K562 (cell line): ENCODE data around the gene CDC5L. TPM values are rescaled to one million over a fixed set of nuclear protein-coding genes. Genes with fewer than 3 reads are reported as not detected.
"Not testable (repeated sequence)": the region's sequence is repeated elsewhere in the genome, so short reads cannot be mapped to it uniquely, and the experiment has no call there.

ENCODE experiments used
- ATAC-seq: fragments of 200-7000 bp; cut with Tn5 transposase; 3 replicates; pipeline ENCODE4 v1.9.1; 2020; ENCODE audit warnings: moderate library complexity
- BruUV-seq: library from RNA; stranded (reverse); fragments of 400-500 nt; replicated peaks from 2 replicates; lab custom pipeline; 2021; lab: Mats Ljungman, UMichigan
- CTCF ChIA-PET: fragments of 300-600 bp; formaldehyde crosslinking; extraction: SDS; loops from one replicate; lab custom pipeline; 2021; ENCODE audit warnings: low intra/inter-chr PET ratio; lab: Yijun Ruan, JAX
- POLR2A ChIA-PET: fragments of 300-600, 350-650 bp; sonication (Branson Sonifier 250); formaldehyde crosslinking; extraction: SDS; loops from one replicate; lab custom pipeline; 2021; ENCODE audit warnings: antibody characterized with exemption, inconsistent platforms; lab: Yijun Ruan, JAX
- DNase-seq, 4 experiments: peaks; one replicate each; pipeline versions ENCODE4 v3.0.0 to v3.0.0-alpha.2; 2011 to 2018; ENCODE audit warnings: low spot score in 3 of 4, mixed read lengths in 3 of 4; ENCODE audit errors: extremely low read depth in 1 of 4
- FAIRE-seq: peaks from 2 replicates; lab custom pipeline; 2011; peaks lifted over from hg19 to GRCh38; lab: Jason Lieb, UNC
- H2AFZ ChIP-seq: 2 replicates; pipeline ENCODE4 v1.6.0; 2011; ENCODE audit warnings: low read depth, low read length, control low read depth, inconsistent platforms
- H3K27ac ChIP-seq: fragments of 200-600 bp; 3 replicates; pipeline ENCODE4 v1.8.0; 2011; ENCODE audit warnings: low read depth, mild to moderate bottlenecking, control low read depth, inconsistent platforms, low read length, moderate library complexity, mixed read lengths; ENCODE audit errors: extremely low read depth
- H3K27me3 ChIP-seq, 2 experiments: fragments of 300-600 bp in 1 of 2; 2 replicates in 1 of 2; 3 replicates in 1 of 2; pipeline versions ENCODE4 v1.6.0 to v1.8.0; 2011; ENCODE audit warnings: inconsistent platforms in 2 of 2, low read length in 2 of 2, mild to moderate bottlenecking in 1 of 2, mixed read lengths in 1 of 2, moderate library complexity in 1 of 2; ENCODE audit not compliant: control insufficient read depth in 2 of 2, insufficient read depth in 2 of 2
- H3K36me3 ChIP-seq: fragments of 300-600 bp; 3 replicates; pipeline ENCODE4 v1.8.0; 2011; ENCODE audit warnings: mild to moderate bottlenecking, low read length, inconsistent platforms; ENCODE audit not compliant: control insufficient read depth, insufficient read depth
- H3K4me1 ChIP-seq, 2 experiments: fragments of 200-600 bp in 1 of 2; replicated peaks in 1 of 2; 2 replicates in 1 of 2; 3 replicates in 1 of 2; pipeline versions ENCODE4 v1.5.1 to v1.8.0; 2011; ENCODE audit warnings: inconsistent platforms in 2 of 2, low read length in 2 of 2, mild to moderate bottlenecking in 1 of 2, mixed read lengths in 1 of 2, moderate library complexity in 1 of 2; ENCODE audit not compliant: control insufficient read depth in 2 of 2, insufficient read depth in 2 of 2
- H3K4me2 ChIP-seq: 2 replicates; pipeline ENCODE4 v1.6.1; 2011; ENCODE audit warnings: low read length, control low read depth, inconsistent platforms, mixed read lengths; ENCODE audit not compliant: insufficient read depth
- H3K4me3 ChIP-seq: fragments of 200-600 bp; sonication (generic), shearing (Covaris generic); 2 replicates; pipeline ENCODE4 v1.5.1; 2016; ENCODE audit warnings: control low read depth, inconsistent platforms
- H3K79me2 ChIP-seq: fragments of 200-600 bp; 3 replicates; pipeline ENCODE4 v1.8.0; 2011; ENCODE audit warnings: low read length, inconsistent platforms; ENCODE audit not compliant: control insufficient read depth, insufficient read depth
- H3K9ac ChIP-seq, 2 experiments: 2 replicates each; pipeline versions ENCODE4 v1.6.0 to v1.6.1; 2011; ENCODE audit warnings: low read depth in 2 of 2, low read length in 2 of 2, control low read depth in 1 of 2, inconsistent platforms in 1 of 2, mild to moderate bottlenecking in 1 of 2, mixed read lengths in 1 of 2; ENCODE audit not compliant: insufficient read depth in 1 of 2
- H3K9me1 ChIP-seq: one replicate; pipeline ENCODE4 v1.6.0; 2011; ENCODE audit warnings: inconsistent platforms, mild to moderate bottlenecking, low read length, moderate library complexity; ENCODE audit not compliant: control insufficient read depth, insufficient read depth
- H3K9me3 ChIP-seq: replicated peaks from 2 replicates; pipeline ENCODE4 v1.5.1; 2011; ENCODE audit warnings: low read depth, low read length, inconsistent platforms; ENCODE audit not compliant: control insufficient read depth, insufficient read depth
- H4K20me1 ChIP-seq: replicated peaks from 2 replicates; pipeline ENCODE4 v1.6.1; 2011; ENCODE audit warnings: low read length, inconsistent platforms, mixed read lengths; ENCODE audit not compliant: control insufficient read depth, insufficient read depth
- FOSL1 ChIP-seq: fragments of 200-800 bp; sonication (Bioruptor generic); conservative IDR thresholded peaks from 2 replicates; pipeline ENCODE4 v1.6.1; 2016; ENCODE audit warnings: missing genetic modification characterization, missing compliant biosample characterization
- JUN ChIP-seq, 2 experiments: sonication (generic) in 1 of 2; formaldehyde crosslinking in 1 of 2; IDR thresholded peaks; 2 replicates each; pipeline versions ENCODE4 v1.6.1 to v1.8.0; 2012 to 2022; ENCODE audit warnings: borderline replicate concordance in 2 of 2, mild to moderate bottlenecking in 2 of 2, improper control_type of control experiment in 1 of 2, low read depth in 1 of 2, low read length in 1 of 2, missing genetic modification reagents in 1 of 2
- JUND ChIP-seq, 2 experiments: IDR thresholded peaks; 2 replicates in 1 of 2; 3 replicates in 1 of 2; pipeline ENCODE4 v1.6.1; 2011; ENCODE audit warnings: borderline replicate concordance in 2 of 2, low read depth in 2 of 2, low read length in 2 of 2, improper control_type of control experiment in 1 of 2, missing biosample characterization in 1 of 2, missing genetic modification characterization in 1 of 2, missing genetic modification reagents in 1 of 2
- SMARCE1 ChIP-seq: fragments of 450-650 bp; IDR thresholded peaks from 2 replicates; pipeline ENCODE4 v1.7.1; 2016; ENCODE audit warnings: mild to moderate bottlenecking
- WGBS: fragments of 100-300 bp; shearing (Covaris generic); methylation state at CpG from one replicate; pipeline ENCODE4 v1.1.6; 2016; ENCODE audit warnings: low coverage, mixed read lengths; ENCODE audit not compliant: insufficient coverage; ENCODE audit errors: missing lambda C conversion rate; 5-methylcytosine and 5-hydroxymethylcytosine counted together
- in situ Hi-C: fragments of 300-500 bp; cut with MboI; formaldehyde crosslinking; loops from 4 replicates; pipeline ENCODE4 v1.15.0; 2018; ENCODE audit warnings: inconsistent platforms, mixed read lengths
- intact Hi-C: fragments of 100-400 bp; cut with micrococcal nuclease; formaldehyde crosslinking; loops from 2 replicates; pipeline ENCODE4 v1.14.2; 2022
- polyA plus RNA-seq, 8 experiments: library from polyadenylated mRNA; depleted of rRNA in 4 of 8; stranded (reverse) in 5 of 8; unstranded in 3 of 8; fragments of >200 nt; fragmentation: Nextera tagmentation in 2 of 8; fragmentation: Illumina TruSeq in 1 of 8; extraction: Ambion mirVana in 2 of 8; extraction: Trizol in 1 of 8; gene quantifications; 2 replicates each; pipeline versions ENCODE4 v1.2.1 to v1.2.3, GENCODE V29; 2011 to 2014; ENCODE audit warnings: inconsistent platforms in 1 of 8, missing spikeins in 1 of 8
- total RNA-seq, 7 experiments: library from RNA; depleted of rRNA in 6 of 7; stranded (reverse); fragments of >200 nt in 6 of 7; fragmentation: Illumina TruSeq in 2 of 7; extraction: Trizol in 2 of 7; gene quantifications; 2 replicates each; pipeline versions ENCODE4 v1.2.1 to v1.2.3, GENCODE V29; 2011 to 2021; ENCODE audit warnings: low replicate concordance in 1 of 7
- TF ChIP-seq, protein P1 (sequence below), 2 experiments: fragments of 450-650 bp in 1 of 2; sonication (generic) in 1 of 2; formaldehyde crosslinking in 1 of 2; IDR thresholded peaks in 1 of 2; conservative IDR thresholded peaks in 1 of 2; 2 replicates each; pipeline versions ENCODE4 v1.6.1 to v1.8.1; 2016 to 2023; ENCODE audit warnings: mild to moderate bottlenecking in 2 of 2, moderate library complexity in 2 of 2, inconsistent platforms in 1 of 2, missing genetic modification reagents in 1 of 2

CDC5L gene
- total and polyA plus RNA-seq, 9 of the 15 experiments (the other 6 are each of a cell fraction or from before 2014, with no cell fraction given): 22.3 to 44.2 (median 30.8) TPM

DNA sequence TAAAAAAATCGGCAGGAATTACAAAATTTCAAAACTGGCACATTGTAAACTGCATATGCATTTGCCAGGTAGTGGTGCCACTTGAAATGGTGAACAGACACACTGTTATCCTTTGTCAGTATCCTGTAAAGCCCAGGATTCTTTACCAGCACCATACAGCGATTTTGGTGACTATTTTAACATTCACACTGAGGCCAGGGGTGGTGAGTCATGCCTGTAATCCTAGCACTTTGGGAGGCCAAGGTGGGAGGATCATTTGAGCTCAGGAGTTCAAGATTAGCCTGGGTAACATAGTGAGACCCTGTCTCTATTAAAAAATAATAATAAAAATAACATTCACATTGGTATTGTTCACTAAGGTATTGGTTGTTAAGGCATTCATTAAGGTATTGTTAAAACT lies 61.7 kb downstream of the CDC5L start:
- not testable (repeated sequence) for BruUV-seq; DNase-seq; H3K4me1 ChIP-seq; H3K9ac ChIP-seq; TF ChIP-seq JUN (CRISPR knock-in tag; IDR thresholded peaks at IDR 0.05; ENCODE audit: borderline replicate concordance)
- TF ChIP-seq FOSL1 (tag) (peak; percentile 73), JUND (IDR thresholded peaks at IDR 0.05; ENCODE audit: borderline replicate concordance, low read depth, low read length) (peak; percentile 69; the same call in 1 of the 2 replicates), JUND (tag; IDR thresholded peaks at IDR 0.05; ENCODE audit: borderline replicate concordance, low read depth, low read length) (peak; percentile 37; the same call in 1 of the 3 replicates), JUN (IDR thresholded peaks at IDR 0.05; ENCODE audit: borderline replicate concordance, low read depth, low read length) (0 out of 2 replicates have a peak, but pooled peaks have one; percentile 27), SMARCE1 (peak; percentile 47; the same call in 1 of the 2 replicates)
- TF ChIP-seq, protein P1, sequence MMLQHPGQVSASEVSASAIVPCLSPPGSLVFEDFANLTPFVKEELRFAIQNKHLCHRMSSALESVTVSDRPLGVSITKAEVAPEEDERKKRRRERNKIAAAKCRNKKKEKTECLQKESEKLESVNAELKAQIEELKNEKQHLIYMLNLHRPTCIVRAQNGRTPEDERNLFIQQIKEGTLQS (IDR thresholded peaks at IDR 0.05): peak; percentile 83
- TF ChIP-seq, protein P1 (CRISPR knock-in tag; conservative IDR thresholded peaks at IDR 0.05): not testable (repeated sequence)
- TF ChIP-seq, all 486 proteins: peak for 5; not testable (repeated sequence) for 481
- FAIRE-seq, H3K9me1 ChIP-seq, H4K20me1 ChIP-seq, H3K4me2 ChIP-seq, H3K27ac ChIP-seq, in situ Hi-C loops, H2AFZ ChIP-seq, H3K27me3 ChIP-seq, CTCF ChIA-PET, H3K9me3 ChIP-seq, H3K4me3 ChIP-seq, H3K79me2 ChIP-seq, POLR2A ChIA-PET, intact Hi-C loops: not testable (repeated sequence)
- H3K36me3 ChIP-seq: peaks cover 50% of the 10 kb centered on the region
- 33% methylated on average over 2 of the region's 2 CpGs for WGBS
- ATAC-seq: peak; percentile 67
